Progenitor cell of endocrine pancreas (in vitro differentiated cells): ENCODE measurements around the gene NOP16. TPM values are rescaled to one million over a fixed set of nuclear protein-coding genes. Genes with fewer than 3 reads are reported as not detected.
"Not testable (repeated sequence)": the region's sequence is repeated elsewhere in the genome, so short reads cannot be mapped to it uniquely, and the experiment has no call there.

Experiments
- DNase-seq: peaks from one replicate; pipeline ENCODE4 v3.0.0; 2021; ENCODE audit warnings: low spot score; ENCODE audit not compliant: unreplicated experiment
- H3K27ac Mint-ChIP-seq: 2 replicates; pipeline ENCODE4 v1.8.0; 2021; ENCODE audit warnings: mild to moderate bottlenecking, moderate library complexity, mixed read lengths
- H3K27me3 Mint-ChIP-seq: 2 replicates; pipeline ENCODE4 v1.8.0; 2021; ENCODE audit warnings: mixed read lengths
- H3K36me3 Mint-ChIP-seq: 2 replicates; pipeline ENCODE4 v1.8.0; 2022; ENCODE audit warnings: mixed read lengths; ENCODE audit not compliant: insufficient read depth
- H3K4me1 Mint-ChIP-seq: 2 replicates; pipeline ENCODE4 v1.8.0; 2021; ENCODE audit warnings: low read depth, mixed read lengths
- H3K4me3 Mint-ChIP-seq: 2 replicates; pipeline ENCODE4 v1.8.0; 2021; ENCODE audit warnings: low read depth, mild to moderate bottlenecking, moderate library complexity, mixed read lengths
- H3K9me3 Mint-ChIP-seq: 2 replicates; pipeline ENCODE4 v1.8.0; 2021; ENCODE audit warnings: low read depth, mixed read lengths
- total RNA-seq: library from RNA; stranded (reverse); gene quantifications from 2 replicates; pipeline ENCODE4 v1.2.1, GENCODE V29; 2021
- TF ChIP-seq, protein P1 (sequence below): fragments of 200-600 bp; sonication (generic); IDR thresholded peaks from one replicate; pipeline ENCODE4 v1.5.0; 2021; ENCODE audit warnings: antibody characterized with exemption, mild to moderate bottlenecking; ENCODE audit not compliant: unreplicated experiment

Gene NOP16
- total RNA-seq, 1 donor from 2014 or later: 21.9 TPM

DNA sequence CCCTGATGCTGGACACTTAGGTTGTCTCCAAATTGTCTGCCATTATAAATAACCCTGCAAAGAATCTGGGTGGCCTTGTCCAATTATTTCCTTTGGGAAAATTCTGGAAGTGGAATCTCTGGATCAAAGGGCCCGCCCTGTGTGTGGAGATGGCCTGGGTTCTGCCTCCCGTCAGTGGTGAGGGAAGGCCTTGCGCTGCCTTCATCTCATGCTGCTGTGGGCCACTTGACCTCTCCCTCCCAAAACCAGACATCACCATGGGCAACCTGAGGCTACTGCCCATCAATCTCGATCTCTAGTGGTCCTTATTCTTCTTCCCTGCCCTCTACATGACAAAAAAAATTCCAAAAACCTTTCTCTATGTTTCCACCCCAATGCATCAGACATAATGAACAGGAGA is 21.4 kb upstream of the NOP16 start:
- H3K4me3 Mint-ChIP-seq: no peak overlapping the region
- H3K27me3 Mint-ChIP-seq: no peaks in the 10 kb centered on the region
- peaks cover 2% of the 10 kb centered on the region for H3K36me3 Mint-ChIP-seq
- no peak overlapping the region for H3K27ac Mint-ChIP-seq
- DNase-seq: no peak
- TF ChIP-seq, protein P1, sequence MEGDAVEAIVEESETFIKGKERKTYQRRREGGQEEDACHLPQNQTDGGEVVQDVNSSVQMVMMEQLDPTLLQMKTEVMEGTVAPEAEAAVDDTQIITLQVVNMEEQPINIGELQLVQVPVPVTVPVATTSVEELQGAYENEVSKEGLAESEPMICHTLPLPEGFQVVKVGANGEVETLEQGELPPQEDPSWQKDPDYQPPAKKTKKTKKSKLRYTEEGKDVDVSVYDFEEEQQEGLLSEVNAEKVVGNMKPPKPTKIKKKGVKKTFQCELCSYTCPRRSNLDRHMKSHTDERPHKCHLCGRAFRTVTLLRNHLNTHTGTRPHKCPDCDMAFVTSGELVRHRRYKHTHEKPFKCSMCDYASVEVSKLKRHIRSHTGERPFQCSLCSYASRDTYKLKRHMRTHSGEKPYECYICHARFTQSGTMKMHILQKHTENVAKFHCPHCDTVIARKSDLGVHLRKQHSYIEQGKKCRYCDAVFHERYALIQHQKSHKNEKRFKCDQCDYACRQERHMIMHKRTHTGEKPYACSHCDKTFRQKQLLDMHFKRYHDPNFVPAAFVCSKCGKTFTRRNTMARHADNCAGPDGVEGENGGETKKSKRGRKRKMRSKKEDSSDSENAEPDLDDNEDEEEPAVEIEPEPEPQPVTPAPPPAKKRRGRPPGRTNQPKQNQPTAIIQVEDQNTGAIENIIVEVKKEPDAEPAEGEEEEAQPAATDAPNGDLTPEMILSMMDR: no peak
- H3K9me3 Mint-ChIP-seq: no peaks in the 10 kb centered on the region
- H3K4me1 Mint-ChIP-seq: peaks cover 2% of the 10 kb centered on the region

DNA sequence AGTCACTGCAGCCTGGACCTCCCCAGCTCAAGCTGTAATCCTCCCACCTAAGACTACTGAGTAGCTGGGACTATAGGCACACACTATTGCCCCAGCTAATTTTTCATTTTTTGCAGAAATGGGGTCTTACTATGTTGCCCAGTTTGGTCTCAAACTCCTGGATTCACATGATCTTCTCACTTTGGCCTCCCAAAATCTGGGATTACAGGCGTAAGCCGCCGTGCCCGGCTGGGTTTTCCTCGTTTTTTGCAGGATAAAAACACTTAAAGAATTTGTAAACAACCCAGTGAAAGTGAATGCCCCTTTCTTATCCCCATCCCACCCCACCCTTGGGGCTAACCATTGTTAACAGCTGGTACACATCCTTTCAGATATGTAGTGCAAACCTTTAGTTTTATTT is 20.2 kb upstream of the NOP16 start:
- Mint-ChIP-seq H3K27ac (no peak overlapping the region), H3K9me3 (no peaks in the 10 kb centered on the region), H3K36me3 (peaks cover 2% of the 10 kb centered on the region), H3K4me1 (peaks cover 2% of the 10 kb centered on the region), H3K4me3 (no peak overlapping the region), H3K27me3 (no peaks in the 10 kb centered on the region)
- no peak for DNase-seq
- TF ChIP-seq, protein P1: no peak

DNA sequence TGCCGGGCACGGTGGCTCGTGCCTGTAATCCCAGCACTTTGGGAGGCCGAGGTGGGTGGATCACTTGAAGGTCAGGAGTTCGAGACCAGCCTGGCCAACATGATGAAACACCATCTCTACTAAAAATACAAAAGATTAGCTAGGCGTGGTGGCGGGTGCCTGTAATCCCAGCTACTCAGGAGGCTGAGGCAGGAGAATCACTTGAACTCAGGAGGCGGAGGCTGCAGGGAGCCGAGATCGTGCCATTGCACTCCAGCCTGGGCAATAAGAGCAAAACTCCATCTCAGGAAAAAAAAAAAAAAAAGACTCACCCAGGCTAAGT is 19.8 kb upstream of the NOP16 start:
- H3K9me3 Mint-ChIP-seq, DNase-seq, H3K4me1 Mint-ChIP-seq, H3K27me3 Mint-ChIP-seq, H3K36me3 Mint-ChIP-seq, H3K27ac Mint-ChIP-seq, H3K4me3 Mint-ChIP-seq: not testable (repeated sequence)

DNA sequence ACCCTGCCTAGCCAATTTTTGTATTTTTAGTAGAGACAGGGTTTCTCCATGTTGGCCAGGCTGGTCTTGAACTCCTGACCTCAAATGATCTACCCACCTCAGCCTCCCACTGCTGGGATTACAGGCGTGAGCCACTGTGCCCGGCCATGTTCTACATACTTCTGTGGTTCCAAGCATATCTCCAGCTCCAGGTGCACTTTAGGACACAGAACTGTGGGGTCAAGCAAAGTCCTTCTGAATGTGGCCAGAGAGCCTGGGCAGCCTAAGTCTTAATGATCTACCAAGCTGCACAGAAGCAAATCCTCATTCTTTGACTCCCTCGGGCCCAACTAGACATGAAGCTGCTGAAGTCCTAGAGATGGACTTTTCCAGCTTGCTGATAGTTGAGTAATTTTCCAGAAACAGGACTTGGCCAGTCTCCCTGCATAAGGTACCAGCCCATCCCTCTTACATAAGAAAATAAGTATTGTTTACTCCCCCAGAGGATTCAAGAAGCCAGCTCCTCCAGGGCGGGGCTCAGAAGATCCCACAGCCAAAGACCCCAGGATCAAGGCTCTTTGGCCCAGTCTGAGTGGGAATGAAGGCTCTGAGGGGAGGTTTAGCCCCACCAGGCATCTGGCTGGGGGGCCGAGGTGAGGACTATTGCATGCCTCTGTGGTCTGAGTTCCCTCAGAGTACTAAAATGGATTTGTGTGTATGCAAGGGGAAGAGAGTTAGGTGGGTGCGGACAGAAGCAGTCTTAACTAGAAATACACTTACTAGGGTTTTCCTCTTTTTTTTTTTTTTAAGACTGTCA is 19.3 kb upstream of the NOP16 start:
- peaks cover 2% of the 10 kb centered on the region for H3K4me1 Mint-ChIP-seq
- H3K36me3 Mint-ChIP-seq: peaks cover 2% of the 10 kb centered on the region
- no peak for DNase-seq
- H3K4me3 Mint-ChIP-seq: no peak overlapping the region
- no peaks in the 10 kb centered on the region for H3K27me3 Mint-ChIP-seq
- TF ChIP-seq, protein P1: no peak
- no peaks in the 10 kb centered on the region for H3K9me3 Mint-ChIP-seq
- no peak overlapping the region for H3K27ac Mint-ChIP-seq

DNA sequence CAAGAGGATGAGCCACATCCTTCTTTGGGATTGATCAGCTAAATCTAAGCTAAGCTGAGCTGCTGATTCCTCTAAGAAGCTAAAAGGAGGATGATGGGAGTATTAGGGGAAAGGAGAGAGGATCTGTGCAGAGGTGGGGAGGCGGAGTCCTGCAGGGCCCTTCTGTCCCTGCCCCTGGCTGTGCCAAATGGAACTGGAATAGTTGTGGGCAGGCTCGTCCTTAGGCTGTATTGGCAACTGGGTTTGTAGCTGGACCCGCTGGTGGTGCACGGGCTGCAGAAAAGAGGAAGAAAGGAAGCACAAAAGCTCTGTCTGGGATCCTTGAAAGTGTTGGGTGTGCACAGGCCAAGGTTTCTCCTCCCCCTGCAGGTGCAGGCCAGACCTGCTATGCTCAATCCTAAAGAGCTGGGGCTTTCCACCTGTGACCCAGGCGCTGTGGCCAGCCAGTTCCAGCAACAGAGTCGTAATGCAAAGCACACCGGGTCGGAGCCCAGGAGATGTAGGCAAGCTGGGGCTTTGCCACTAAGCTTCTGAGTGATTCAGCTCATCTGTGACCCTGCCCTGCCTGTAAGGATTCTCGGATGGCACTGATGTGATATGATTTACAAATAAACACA is 18.1 kb upstream of the NOP16 start:
- no peaks in the 10 kb centered on the region for H3K27me3 Mint-ChIP-seq
- H3K27ac Mint-ChIP-seq: no peak overlapping the region
- H3K9me3 Mint-ChIP-seq: no peaks in the 10 kb centered on the region

More for the DNA sequence above, 18.1 kb upstream of the NOP16 start:
- DNase-seq: no peak
- Mint-ChIP-seq H3K36me3 (peaks cover 2% of the 10 kb centered on the region), H3K4me1 (peaks cover 2% of the 10 kb centered on the region), H3K4me3 (no peak overlapping the region)
- TF ChIP-seq, protein P1: no peak
